Fibroblast of lung (primary cell): ENCODE data around the gene SRPX2.

Experiments used
- EZH2 ChIP-seq: IDR thresholded peaks from 2 replicates; pipeline ENCODE4 v1.5.1; 2012; ENCODE audit warnings: low read length, control low read depth, mild to moderate bottlenecking; ENCODE audit errors: missing control alignments
- TF ChIP-seq, protein P1 (sequence below), 2 donors: IDR thresholded peaks in 1 of 2; conservative IDR thresholded peaks in 1 of 2; 1 replicate in 1 of 2; 2 replicates in 1 of 2; pipeline ENCODE4 v1.5.1; 2011 to 2012; ENCODE audit warnings: low read length in 2 of 2, control low read depth in 1 of 2, inconsistent platforms in 1 of 2, low read depth in 1 of 2, mild to moderate bottlenecking in 1 of 2

DNA sequence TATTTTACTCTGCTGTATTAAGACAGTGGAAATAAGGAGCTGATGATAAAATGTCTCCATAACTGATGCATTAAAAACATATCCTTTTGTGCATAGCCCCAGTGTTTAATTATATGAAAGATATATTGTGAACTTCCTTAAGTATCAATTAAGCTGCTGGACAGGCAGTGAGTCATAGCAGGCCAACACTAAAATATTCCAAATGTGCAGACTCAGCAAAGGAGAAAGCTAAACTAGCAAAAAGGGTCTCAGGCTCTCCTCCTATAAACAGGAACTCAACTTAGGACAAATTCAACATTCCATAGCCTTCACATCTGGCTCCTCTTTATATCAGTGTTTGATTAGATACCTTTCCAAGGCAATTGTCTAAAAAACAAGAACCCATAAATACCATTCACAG lies 43.7 kb upstream of the SRPX2 start:
- TF ChIP-seq, protein P1, sequence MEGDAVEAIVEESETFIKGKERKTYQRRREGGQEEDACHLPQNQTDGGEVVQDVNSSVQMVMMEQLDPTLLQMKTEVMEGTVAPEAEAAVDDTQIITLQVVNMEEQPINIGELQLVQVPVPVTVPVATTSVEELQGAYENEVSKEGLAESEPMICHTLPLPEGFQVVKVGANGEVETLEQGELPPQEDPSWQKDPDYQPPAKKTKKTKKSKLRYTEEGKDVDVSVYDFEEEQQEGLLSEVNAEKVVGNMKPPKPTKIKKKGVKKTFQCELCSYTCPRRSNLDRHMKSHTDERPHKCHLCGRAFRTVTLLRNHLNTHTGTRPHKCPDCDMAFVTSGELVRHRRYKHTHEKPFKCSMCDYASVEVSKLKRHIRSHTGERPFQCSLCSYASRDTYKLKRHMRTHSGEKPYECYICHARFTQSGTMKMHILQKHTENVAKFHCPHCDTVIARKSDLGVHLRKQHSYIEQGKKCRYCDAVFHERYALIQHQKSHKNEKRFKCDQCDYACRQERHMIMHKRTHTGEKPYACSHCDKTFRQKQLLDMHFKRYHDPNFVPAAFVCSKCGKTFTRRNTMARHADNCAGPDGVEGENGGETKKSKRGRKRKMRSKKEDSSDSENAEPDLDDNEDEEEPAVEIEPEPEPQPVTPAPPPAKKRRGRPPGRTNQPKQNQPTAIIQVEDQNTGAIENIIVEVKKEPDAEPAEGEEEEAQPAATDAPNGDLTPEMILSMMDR (conservative IDR thresholded peaks at IDR 0.05 in 1 of 2, IDR thresholded peaks at IDR 0.05 in 1 of 2; ENCODE audit: low read depth in 1 of 2, low read length in 2 of 2) = no peak
- no peak for TF ChIP-seq EZH2
